Measurements from ENCODE around the gene ARMC8. TPM values are rescaled to one million over a fixed set of nuclear protein-coding genes. Genes with fewer than 3 reads are reported as not detected.

The ARMC8 gene
- total RNA-seq, 4 donors from 2014 or later, result 28.8 to 58.0 (median 36.6) TPM

DNA sequence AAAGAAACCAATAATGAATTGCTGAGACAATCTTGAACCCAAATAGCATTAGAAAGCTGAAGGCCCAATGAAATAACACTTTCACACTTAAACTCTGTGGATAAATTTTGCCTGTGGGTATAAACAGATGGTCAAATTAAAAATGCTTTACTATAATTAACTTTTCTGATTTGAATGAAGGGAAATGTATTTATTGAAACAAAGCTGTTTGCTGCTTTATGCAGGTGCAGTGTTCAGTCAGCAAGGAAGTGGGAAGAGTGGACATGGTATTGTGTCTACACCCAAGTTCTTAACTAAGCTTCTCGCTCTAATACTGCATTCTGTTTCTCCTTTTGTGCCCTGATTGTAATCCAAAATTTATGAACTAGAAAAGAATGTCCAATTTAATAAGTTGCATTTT is 110.8 kb downstream of the ARMC8 start:
- DNase-seq (ENCODE audit: low spot score in 2 of 2), result no peak
- no peak for TF ChIP-seq POLR2A (IDR thresholded peaks at IDR 0.05)
- no peak for TF ChIP-seq CTCF (IDR thresholded peaks at IDR 0.05)
- intact Hi-C loops (cut with DNase I; ENCODE audit: low total_unique reads), result no loop called here
- H3K4me3 ChIP-seq (ENCODE audit: low read depth, poor library complexity, severe bottlenecking), result no peak overlapping the region
- 93% methylated on average over 1 of the region's 1 CpG for WGBS, 2 donors

- intact Hi-C loops (cut with DNase I; ENCODE audit: low total_unique reads), result no loop called here
- H3K4me3 ChIP-seq (ENCODE audit: low read depth, poor library complexity, severe bottlenecking), result no peak overlapping the region
- no peak for DNase-seq (ENCODE audit: low spot score in 2 of 2)
- WGBS, 2 donors, result 51 to 61% methylated on average over 2 of the region's 2 CpGs
- TF ChIP-seq CTCF (IDR thresholded peaks at IDR 0.05), result no peak
- no peak for TF ChIP-seq POLR2A (IDR thresholded peaks at IDR 0.05)
Measured at GRCh38 chr3:138300647-138301046, 113.5 kb downstream of the ARMC8 start.

DNA sequence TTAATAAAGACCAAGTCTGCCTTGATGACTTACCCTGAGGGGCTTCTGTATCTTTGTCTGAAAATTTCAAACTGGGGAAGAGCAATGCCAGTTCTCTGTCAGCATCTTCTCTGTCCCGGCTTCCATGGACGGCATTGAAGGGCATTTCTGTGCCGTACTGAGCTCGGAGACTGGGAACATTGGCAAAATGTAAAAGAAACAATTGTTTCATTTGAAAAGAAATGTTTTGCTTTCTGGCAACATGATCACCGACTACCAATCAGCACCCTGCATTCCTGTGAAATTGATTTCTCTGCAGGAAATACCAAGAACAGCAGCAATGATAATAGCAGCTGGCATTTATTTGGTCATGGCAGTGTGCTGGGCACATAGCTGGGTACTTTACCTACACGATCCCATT is 116.4 kb downstream of the ARMC8 start:
- H3K4me3 ChIP-seq (ENCODE audit: low read depth, poor library complexity, severe bottlenecking), result no peak overlapping the region
- intact Hi-C loops (cut with DNase I; ENCODE audit: low total_unique reads), result no loop called here
- TF ChIP-seq CTCF (IDR thresholded peaks at IDR 0.05), result no peak
- TF ChIP-seq POLR2A (IDR thresholded peaks at IDR 0.05), result no peak
- DNase-seq (ENCODE audit: low spot score in 2 of 2), result no peak
- 80 to 84% methylated on average over 6 of the region's 6 CpGs for WGBS, 2 donors

DNA sequence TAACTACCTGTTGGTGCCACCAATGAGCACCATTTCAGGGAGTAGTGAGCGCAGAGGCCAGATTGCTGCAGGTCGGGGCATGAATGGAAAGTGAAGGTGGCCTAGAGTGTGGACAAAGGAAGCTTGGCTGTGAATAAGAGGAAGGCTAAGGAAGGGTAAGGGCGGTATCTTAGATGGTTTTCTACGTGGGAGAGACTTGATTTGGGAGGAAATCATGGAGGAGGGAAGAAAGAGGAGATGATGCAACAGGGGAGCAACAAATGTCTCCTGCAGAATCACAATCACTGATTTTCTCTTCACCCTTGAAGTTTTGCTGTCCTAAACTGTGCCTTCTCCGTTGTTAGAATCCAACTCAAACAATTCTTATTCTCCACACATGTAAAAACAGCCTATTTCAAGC is 120.8 kb downstream of the ARMC8 start:
- no peak overlapping the region for H3K4me3 ChIP-seq (ENCODE audit: low read depth, poor library complexity, severe bottlenecking)
- no peak for DNase-seq (ENCODE audit: low spot score in 2 of 2)
- WGBS, 2 donors, result 83 to 87% methylated on average over 5 of the region's 5 CpGs
- TF ChIP-seq CTCF (IDR thresholded peaks at IDR 0.05), result no peak
- TF ChIP-seq POLR2A (IDR thresholded peaks at IDR 0.05), result no peak
- intact Hi-C loops (cut with DNase I; ENCODE audit: low total_unique reads), result no loop called here

DNA sequence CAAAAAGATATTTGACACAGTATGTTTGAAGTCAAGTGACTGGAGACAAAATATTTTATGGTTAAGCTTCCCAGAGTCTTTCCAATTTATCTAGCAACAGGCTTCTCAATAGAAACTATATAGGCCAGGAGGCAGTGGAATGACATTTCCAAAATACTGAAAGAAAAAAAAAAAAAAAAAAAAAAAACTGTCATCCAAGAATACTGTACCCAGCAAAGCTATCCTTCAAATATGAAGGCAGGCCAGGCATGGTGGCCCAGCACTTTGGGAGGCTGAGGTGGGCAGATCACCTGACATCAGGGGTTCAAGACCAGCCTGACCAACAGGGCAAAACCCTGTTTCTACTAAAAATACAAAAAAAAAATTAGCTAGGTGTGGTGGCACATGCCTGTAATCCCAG is 121.7 kb downstream of the ARMC8 start:
- H3K4me3 ChIP-seq (ENCODE audit: low read depth, poor library complexity, severe bottlenecking), result no peak overlapping the region
- intact Hi-C loops (cut with DNase I; ENCODE audit: low total_unique reads), result no loop called here
- DNase-seq (ENCODE audit: low spot score in 2 of 2), result no peak
- TF ChIP-seq POLR2A (IDR thresholded peaks at IDR 0.05) (no peak), CTCF (IDR thresholded peaks at IDR 0.05) (no peak)

- intact Hi-C loops (cut with DNase I; ENCODE audit: low total_unique reads), result no loop called here
- WGBS, 2 donors, result 70 to 82% methylated on average over 4 of the region's 4 CpGs
- TF ChIP-seq CTCF (IDR thresholded peaks at IDR 0.05) (no peak), POLR2A (IDR thresholded peaks at IDR 0.05) (no peak)
- H3K4me3 ChIP-seq (ENCODE audit: low read depth, poor library complexity, severe bottlenecking), result no peak overlapping the region
- no peak for DNase-seq (ENCODE audit: low spot score in 2 of 2)
Measured at GRCh38 chr3:138310494-138310893, 123.4 kb downstream of the ARMC8 start.

Measured in lower leg skin (tissue), 4 donors.